VCaP (cell line): ENCODE measurements around the gene EEFSEC.
A peak's percentile ranks its signal among the peaks of the same experiment; 100 is the strongest.

ENCODE experiments used
- H3K27ac ChIP-seq: fragments of 450-650 bp; 2 replicates; pipeline ENCODE4 v1.5.1; 2017
- CTCF ChIP-seq: fragments of 450-650 bp; conservative IDR thresholded peaks from 2 replicates; pipeline ENCODE4 v1.5.1; 2017; ENCODE audit warnings: mild to moderate bottlenecking, moderate library complexity

Gene EEFSEC

GRCh38 chr3:128145279-128145678 lies 8.0 kb upstream of the EEFSEC start:
- TF ChIP-seq CTCF = no peak
- no peak overlapping the region for H3K27ac ChIP-seq

- H3K27ac ChIP-seq = no peak overlapping the region
- no peak for TF ChIP-seq CTCF
Observed at GRCh38 chr3:128146201-128146600, 7.1 kb upstream of the EEFSEC start.

- no peak overlapping the region for H3K27ac ChIP-seq
- no peak for TF ChIP-seq CTCF
Observed at GRCh38 chr3:128149650-128150049, 3.6 kb upstream of the EEFSEC start.

- TF ChIP-seq CTCF = no peak
- H3K27ac ChIP-seq = no peak overlapping the region
Observed at GRCh38 chr3:128151758-128152274, 1.5 kb upstream of the EEFSEC start.

- TF ChIP-seq CTCF = no peak
- H3K27ac ChIP-seq = peak overlapping the region; percentile 81
Observed at GRCh38 chr3:128152419-128153155, 694 bp upstream of the EEFSEC start.

- H3K27ac ChIP-seq = peak overlapping the region; percentile 81
Observed at GRCh38 chr3:128154354-128154753, 1.1 kb downstream of the EEFSEC start.

- TF ChIP-seq CTCF = no peak
- no peak overlapping the region for H3K27ac ChIP-seq
Observed at GRCh38 chr3:128155616-128156360, 2.5 kb downstream of the EEFSEC start.

- no peak for TF ChIP-seq CTCF
- H3K27ac ChIP-seq = no peak overlapping the region
Observed at GRCh38 chr3:128160661-128161060, 7.4 kb downstream of the EEFSEC start.
